C4-2B (cell line): ENCODE data around the gene DDT.
"Not testable (repeated sequence)": the region's sequence is repeated elsewhere in the genome, so short reads cannot be mapped to it uniquely, and the experiment has no call there.

Source experiments
- H3K27ac ChIP-seq: fragments of 450-650 bp; 2 replicates; pipeline ENCODE4 v1.5.1; 2017
- CTCF ChIP-seq: fragments of 450-650 bp; conservative IDR thresholded peaks from 2 replicates; pipeline ENCODE4 v1.5.1; 2017; ENCODE audit warnings: mild to moderate bottlenecking
- ZFX ChIP-seq: fragments of 450-650 bp; IDR thresholded peaks from 2 replicates; pipeline ENCODE4 v1.6.1; 2017

DDT gene

GRCh38 chr22:23970816-23971486, 3.3 kb downstream of the DDT start:
- no peak for TF ChIP-seq CTCF
- no peak for TF ChIP-seq ZFX
- H3K27ac ChIP-seq, result peak overlapping the region; percentile 12; the same call in 1 of the 2 replicates

- TF ChIP-seq ZFX (no peak), CTCF (no peak)
- peak overlapping the region; percentile 10 for H3K27ac ChIP-seq
Observed at GRCh38 chr22:23970201-23970641, 4.0 kb downstream of the DDT start.

- H3K27ac ChIP-seq, result peak overlapping the region; percentile 13
- TF ChIP-seq ZFX (no peak), CTCF (no peak)
Observed at GRCh38 chr22:23969071-23969470, 5.2 kb downstream of the DDT start.

GRCh38 chr22:23966568-23966967, 7.7 kb downstream of the DDT start, which contains the start of gene DDTL:
Gene DDTL (plus strand): TSS chr22:23966888. CDS start chr22:23966915, 27 bp downstream.
- not testable (repeated sequence) for H3K27ac ChIP-seq

GRCh38 chr22:23966094-23966493, 8.1 kb downstream of the DDT start:
- not testable (repeated sequence) for H3K27ac ChIP-seq

GRCh38 chr22:23961084-23961771, 13.0 kb downstream of the DDT start, which contains the start of gene GSTT2B:
Gene GSTT2B (minus strand): TSS chr22:23961195. CDS start chr22:23961131, 64 bp downstream.
- not testable (repeated sequence) for H3K27ac ChIP-seq

- H3K27ac ChIP-seq, result not testable (repeated sequence)
- TF ChIP-seq CTCF, result peak; percentile 86
Observed at GRCh38 chr22:23956301-23956900, 17.8 kb downstream of the DDT start.

GRCh38 chr22:23955886-23956285, 18.4 kb downstream of the DDT start:
- not testable (repeated sequence) for H3K27ac ChIP-seq

GRCh38 chr22:23954991-23955305, 19.3 kb downstream of the DDT start:
- not testable (repeated sequence) for H3K27ac ChIP-seq

GRCh38 chr22:23954193-23954990, 19.8 kb downstream of the DDT start:
- H3K27ac ChIP-seq, result not testable (repeated sequence)

GRCh38 chr22:23953485-23953884, 20.8 kb downstream of the DDT start:
- H3K27ac ChIP-seq, result not testable (repeated sequence)

- H3K27ac ChIP-seq, result not testable (repeated sequence)
Observed at GRCh38 chr22:23952794-23953405, 21.3 kb downstream of the DDT start.

GRCh38 chr22:23951383-23951782, 22.9 kb downstream of the DDT start:
- not testable (repeated sequence) for H3K27ac ChIP-seq

- not testable (repeated sequence) for H3K27ac ChIP-seq
Observed at GRCh38 chr22:23949764-23950163, 24.5 kb downstream of the DDT start.

GRCh38 chr22:23947391-23947790, 26.9 kb downstream of the DDT start:
- not testable (repeated sequence) for H3K27ac ChIP-seq
